ENCODE measurements around the gene TM4SF1. TPM values are rescaled to one million over a fixed set of nuclear protein-coding genes. Genes with fewer than 3 reads are reported as not detected.
"Not testable (repeated sequence)": the region's sequence is repeated elsewhere in the genome, so short reads cannot be mapped to it uniquely, and the experiment has no call there.

TM4SF1 gene
- total RNA-seq, 1 experiment from 2014 or later: 27.7 TPM

GRCh38 chr3:149339931-149340309 is 37.5 kb downstream of the TM4SF1 start:
- Mint-ChIP-seq H3K4me3 (ENCODE audit: unreplicated experiment) (no peak overlapping the region), H3K9me3 (ENCODE audit: unreplicated experiment) (no peaks in the 10 kb centered on the region), H3K36me3 (ENCODE audit: insufficient read depth, unreplicated experiment) (no peaks in the 10 kb centered on the region), H3K4me1 (ENCODE audit: insufficient read depth, unreplicated experiment) (peaks cover 10% of the 10 kb centered on the region), H3K27me3 (ENCODE audit: insufficient read depth, unreplicated experiment) (no peaks in the 10 kb centered on the region), H3K27ac (ENCODE audit: low read depth, unreplicated experiment) (peak overlapping the region; percentile 85)
- peak; percentile 91 for DNase-seq (ENCODE audit: unreplicated experiment)
- no peak for TF ChIP-seq CTCF (IDR thresholded peaks at IDR 0.05; ENCODE audit: unreplicated experiment)
- POLR2A ChIA-PET: interaction anchor here (0.9 to 1.5 kb wide), 5 partner anchors 9 to 339 kb away, joined by 3 to 5 read pairs (median 3); partner anchors contain the start of gene TM4SF1
- CTCF ChIA-PET: interaction anchor here (0.7 to 2.3 kb wide), 10 partner anchors 10 to 220 kb away, joined by 3 to 13 read pairs (median 3); no protein-coding TSS in a partner anchor
- BruUV-seq (replicated peaks): no TSS peak
- intact Hi-C loops (cut with micrococcal nuclease): loop anchor here (2.0 kb wide), 1 partner anchor 41 kb away; no protein-coding TSS in a partner anchor

- H3K36me3 Mint-ChIP-seq (ENCODE audit: insufficient read depth, unreplicated experiment); DNase-seq (ENCODE audit: unreplicated experiment); H3K4me3 Mint-ChIP-seq (ENCODE audit: unreplicated experiment); BruUV-seq (replicated peaks); H3K27ac Mint-ChIP-seq (ENCODE audit: low read depth, unreplicated experiment); intact Hi-C loops (cut with micrococcal nuclease); H3K27me3 Mint-ChIP-seq (ENCODE audit: insufficient read depth, unreplicated experiment); H3K9me3 Mint-ChIP-seq (ENCODE audit: unreplicated experiment): not testable (repeated sequence)
- ChIA-PET CTCF (interaction anchor here (0.5 to 6.1 kb wide), 5 partner anchors 10 to 196 kb away, joined by 3 to 35 read pairs (median 3); no protein-coding TSS in a partner anchor), POLR2A (interaction anchor here (2.8 kb wide), 1 partner anchor 37 kb away, joined by 9 read pairs; no protein-coding TSS in a partner anchor)
- peaks cover 10% of the 10 kb centered on the region for H3K4me1 Mint-ChIP-seq (ENCODE audit: insufficient read depth, unreplicated experiment)
Observed at GRCh38 chr3:149337486-149337885, 40.0 kb downstream of the TM4SF1 start.

GRCh38 chr3:149336925-149337324 is 40.5 kb downstream of the TM4SF1 start:
- ChIA-PET CTCF (interaction anchor here (1.6 to 6.1 kb wide), 3 partner anchors 29 to 216 kb away, joined by 7 to 35 read pairs (median 18); no protein-coding TSS in a partner anchor), POLR2A (interaction anchor here (2.8 kb wide), 1 partner anchor 37 kb away, joined by 9 read pairs; no protein-coding TSS in a partner anchor)
- no peak overlapping the region for H3K27ac Mint-ChIP-seq (ENCODE audit: low read depth, unreplicated experiment)
- H3K27me3 Mint-ChIP-seq (ENCODE audit: insufficient read depth, unreplicated experiment): no peaks in the 10 kb centered on the region
- no peaks in the 10 kb centered on the region for H3K36me3 Mint-ChIP-seq (ENCODE audit: insufficient read depth, unreplicated experiment)
- TF ChIP-seq CTCF (IDR thresholded peaks at IDR 0.05; ENCODE audit: unreplicated experiment): no peak
- BruUV-seq (replicated peaks): no TSS peak
- H3K4me3 Mint-ChIP-seq (ENCODE audit: unreplicated experiment): no peak overlapping the region
- intact Hi-C loops (cut with micrococcal nuclease): no loop called here
- H3K4me1 Mint-ChIP-seq (ENCODE audit: insufficient read depth, unreplicated experiment): peaks cover 10% of the 10 kb centered on the region
- no peaks in the 10 kb centered on the region for H3K9me3 Mint-ChIP-seq (ENCODE audit: unreplicated experiment)
- no peak for DNase-seq (ENCODE audit: unreplicated experiment)

- Mint-ChIP-seq H3K9me3 (ENCODE audit: unreplicated experiment) (no peaks in the 10 kb centered on the region), H3K4me1 (ENCODE audit: insufficient read depth, unreplicated experiment) (no peaks in the 10 kb centered on the region), H3K36me3 (ENCODE audit: insufficient read depth, unreplicated experiment) (no peaks in the 10 kb centered on the region), H3K4me3 (ENCODE audit: unreplicated experiment) (no peak within 1 kb of the TSS), H3K27me3 (ENCODE audit: insufficient read depth, unreplicated experiment) (no peaks in the 10 kb centered on the region), H3K27ac (ENCODE audit: low read depth, unreplicated experiment) (no peak within 1 kb of the TSS)
- no peak for DNase-seq (ENCODE audit: unreplicated experiment)
- ChIA-PET CTCF (interaction anchor here (0.5 to 6.1 kb wide), 20 partner anchors 9 to 380 kb away, joined by 3 to 35 read pairs (median 4); partner anchors contain the start of gene TM4SF1), POLR2A (interaction anchor here (1.0 to 1.1 kb wide), 2 partner anchors 21 to 36 kb away, joined by 4 read pairs; no protein-coding TSS in a partner anchor)
- intact Hi-C loops (cut with micrococcal nuclease): no loop called here
- TF ChIP-seq CTCF (IDR thresholded peaks at IDR 0.05; ENCODE audit: unreplicated experiment): no peak
- no TSS peak for BruUV-seq (replicated peaks)
Observed at GRCh38 chr3:149333176-149333859, 44.1 kb downstream of the TM4SF1 start, which contains the start of gene TM4SF18. Gene TM4SF18 (minus strand): TSS chr3:149333636. CDS start chr3:149333382, 254 bp downstream.

All from MCF 10A (cell line).